Measurements from ENCODE around the gene NETO1.

The NETO1 gene

GRCh38 chr18:72727038-72727655 lies 140.6 kb downstream of the NETO1 start:
- peak; percentile 58 for DNase-seq

GRCh38 chr18:72726201-72726600 lies 141.6 kb downstream of the NETO1 start:
- no peak for DNase-seq

- no peak for DNase-seq
These were observed 146.5 kb downstream of the NETO1 start for GRCh38 chr18:72721330-72721729.

- DNase-seq = peak; percentile 56
These were observed 147.7 kb downstream of the NETO1 start for GRCh38 chr18:72720116-72720515.

- DNase-seq = no peak
These were observed 163.6 kb downstream of the NETO1 start for GRCh38 chr18:72704202-72704601.

GRCh38 chr18:72700961-72701710 lies 166.7 kb downstream of the NETO1 start:
- DNase-seq = peak; percentile 78

- peak; percentile 33 for DNase-seq
These were observed 170.1 kb downstream of the NETO1 start for GRCh38 chr18:72697706-72698105.

GRCh38 chr18:72692595-72692994 lies 175.2 kb downstream of the NETO1 start:
- peak; percentile 73 for DNase-seq
